ENCODE results near the gene GSC2. TPM values are rescaled to one million over a fixed set of nuclear protein-coding genes. Genes with fewer than 3 reads are reported as not detected.

GSC2 gene
- total and polyA plus RNA-seq, 9 of the 15 experiments (the other 6 are each of a cell fraction or from before 2014, with no cell fraction given), result not detected

DNA sequence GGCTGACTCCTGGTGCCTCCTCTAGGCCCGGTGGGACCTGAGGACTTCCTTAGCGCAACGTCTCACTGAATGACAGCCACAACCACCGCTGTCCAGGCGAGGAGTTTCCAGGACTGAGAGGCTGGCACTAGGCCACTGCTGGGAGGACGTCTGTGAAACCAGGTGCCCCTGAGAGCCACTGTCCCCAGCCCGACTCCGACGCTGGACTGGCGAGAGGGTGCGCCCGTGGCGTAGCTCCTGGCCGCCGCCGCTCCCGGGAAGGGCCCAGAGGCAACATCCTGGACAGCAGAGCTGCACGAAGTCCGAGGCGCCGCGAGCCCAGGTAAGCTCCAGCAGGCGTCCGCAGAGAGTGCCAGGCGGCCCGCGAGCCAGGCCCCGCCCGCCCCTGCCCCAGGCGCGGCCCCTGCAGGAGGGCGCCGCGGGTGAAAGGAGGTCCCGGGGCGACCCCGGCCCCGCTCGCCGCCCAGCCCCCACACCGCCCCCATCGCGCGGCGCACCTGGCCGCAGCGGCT is 28.4 kb downstream of the GSC2 start (continued):
- TF ChIP-seq, protein P1, sequence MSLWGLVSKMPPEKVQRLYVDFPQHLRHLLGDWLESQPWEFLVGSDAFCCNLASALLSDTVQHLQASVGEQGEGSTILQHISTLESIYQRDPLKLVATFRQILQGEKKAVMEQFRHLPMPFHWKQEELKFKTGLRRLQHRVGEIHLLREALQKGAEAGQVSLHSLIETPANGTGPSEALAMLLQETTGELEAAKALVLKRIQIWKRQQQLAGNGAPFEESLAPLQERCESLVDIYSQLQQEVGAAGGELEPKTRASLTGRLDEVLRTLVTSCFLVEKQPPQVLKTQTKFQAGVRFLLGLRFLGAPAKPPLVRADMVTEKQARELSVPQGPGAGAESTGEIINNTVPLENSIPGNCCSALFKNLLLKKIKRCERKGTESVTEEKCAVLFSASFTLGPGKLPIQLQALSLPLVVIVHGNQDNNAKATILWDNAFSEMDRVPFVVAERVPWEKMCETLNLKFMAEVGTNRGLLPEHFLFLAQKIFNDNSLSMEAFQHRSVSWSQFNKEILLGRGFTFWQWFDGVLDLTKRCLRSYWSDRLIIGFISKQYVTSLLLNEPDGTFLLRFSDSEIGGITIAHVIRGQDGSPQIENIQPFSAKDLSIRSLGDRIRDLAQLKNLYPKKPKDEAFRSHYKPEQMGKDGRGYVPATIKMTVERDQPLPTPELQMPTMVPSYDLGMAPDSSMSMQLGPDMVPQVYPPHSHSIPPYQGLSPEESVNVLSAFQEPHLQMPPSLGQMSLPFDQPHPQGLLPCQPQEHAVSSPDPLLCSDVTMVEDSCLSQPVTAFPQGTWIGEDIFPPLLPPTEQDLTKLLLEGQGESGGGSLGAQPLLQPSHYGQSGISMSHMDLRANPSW (CRISPR knock-in tag; IDR thresholded peaks at IDR 0.05), result peak; percentile 95
- no peak for TF ChIP-seq NCOR1 (IDR thresholded peaks at IDR 0.05)
- TF ChIP-seq KLF13 (tag; IDR thresholded peaks at IDR 0.05; ENCODE audit: borderline replicate concordance, low read depth), result no peak
- no peak for TF ChIP-seq NBN (IDR thresholded peaks at IDR 0.05; ENCODE audit: low read depth)
- TF ChIP-seq, protein P2, sequence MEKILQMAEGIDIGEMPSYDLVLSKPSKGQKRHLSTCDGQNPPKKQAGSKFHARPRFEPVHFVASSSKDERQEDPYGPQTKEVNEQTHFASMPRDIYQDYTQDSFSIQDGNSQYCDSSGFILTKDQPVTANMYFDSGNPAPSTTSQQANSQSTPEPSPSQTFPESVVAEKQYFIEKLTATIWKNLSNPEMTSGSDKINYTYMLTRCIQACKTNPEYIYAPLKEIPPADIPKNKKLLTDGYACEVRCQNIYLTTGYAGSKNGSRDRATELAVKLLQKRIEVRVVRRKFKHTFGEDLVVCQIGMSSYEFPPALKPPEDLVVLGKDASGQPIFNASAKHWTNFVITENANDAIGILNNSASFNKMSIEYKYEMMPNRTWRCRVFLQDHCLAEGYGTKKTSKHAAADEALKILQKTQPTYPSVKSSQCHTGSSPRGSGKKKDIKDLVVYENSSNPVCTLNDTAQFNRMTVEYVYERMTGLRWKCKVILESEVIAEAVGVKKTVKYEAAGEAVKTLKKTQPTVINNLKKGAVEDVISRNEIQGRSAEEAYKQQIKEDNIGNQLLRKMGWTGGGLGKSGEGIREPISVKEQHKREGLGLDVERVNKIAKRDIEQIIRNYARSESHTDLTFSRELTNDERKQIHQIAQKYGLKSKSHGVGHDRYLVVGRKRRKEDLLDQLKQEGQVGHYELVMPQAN (IDR thresholded peaks at IDR 0.05; ENCODE audit: borderline replicate concordance), result peak; percentile 87
- TF ChIP-seq TARDBP (IDR thresholded peaks at IDR 0.05), result no peak
- TF ChIP-seq HDAC2 (IDR thresholded peaks at IDR 0.05), result peak; percentile 76
- no peak for TF ChIP-seq RBM22 (IDR thresholded peaks at IDR 0.05; ENCODE audit: low read depth, low read length, poor library complexity, severe bottlenecking)
- no peak for TF ChIP-seq ZNF140 (CRISPR knock-in tag; IDR thresholded peaks at IDR 0.05)
- TF ChIP-seq, protein P3, sequence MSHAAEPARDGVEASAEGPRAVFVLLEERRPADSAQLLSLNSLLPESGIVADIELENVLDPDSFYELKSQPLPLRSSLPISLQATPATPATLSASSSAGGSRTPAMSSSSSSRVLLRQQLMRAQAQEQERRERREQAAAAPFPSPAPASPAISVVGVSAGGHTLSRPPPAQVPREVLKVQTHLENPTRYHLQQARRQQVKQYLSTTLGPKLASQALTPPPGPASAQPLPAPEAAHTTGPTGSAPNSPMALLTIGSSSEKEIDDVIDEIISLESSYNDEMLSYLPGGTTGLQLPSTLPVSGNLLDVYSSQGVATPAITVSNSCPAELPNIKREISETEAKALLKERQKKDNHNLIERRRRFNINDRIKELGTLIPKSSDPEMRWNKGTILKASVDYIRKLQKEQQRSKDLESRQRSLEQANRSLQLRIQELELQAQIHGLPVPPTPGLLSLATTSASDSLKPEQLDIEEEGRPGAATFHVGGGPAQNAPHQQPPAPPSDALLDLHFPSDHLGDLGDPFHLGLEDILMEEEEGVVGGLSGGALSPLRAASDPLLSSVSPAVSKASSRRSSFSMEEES (CRISPR knock-in tag; IDR thresholded peaks at IDR 0.05), result no peak
- no peak for TF ChIP-seq NFE2 (IDR thresholded peaks at IDR 0.05; ENCODE audit: low read depth)
- TF ChIP-seq, protein P4, sequence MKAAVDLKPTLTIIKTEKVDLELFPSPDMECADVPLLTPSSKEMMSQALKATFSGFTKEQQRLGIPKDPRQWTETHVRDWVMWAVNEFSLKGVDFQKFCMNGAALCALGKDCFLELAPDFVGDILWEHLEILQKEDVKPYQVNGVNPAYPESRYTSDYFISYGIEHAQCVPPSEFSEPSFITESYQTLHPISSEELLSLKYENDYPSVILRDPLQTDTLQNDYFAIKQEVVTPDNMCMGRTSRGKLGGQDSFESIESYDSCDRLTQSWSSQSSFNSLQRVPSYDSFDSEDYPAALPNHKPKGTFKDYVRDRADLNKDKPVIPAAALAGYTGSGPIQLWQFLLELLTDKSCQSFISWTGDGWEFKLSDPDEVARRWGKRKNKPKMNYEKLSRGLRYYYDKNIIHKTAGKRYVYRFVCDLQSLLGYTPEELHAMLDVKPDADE (conservative IDR thresholded peaks at IDR 0.05; ENCODE audit: control insufficient read depth, low read depth, low read length), result no peak; the same call in 1 of the 2 replicates
- TF ChIP-seq CBX2 (IDR thresholded peaks at IDR 0.05; ENCODE audit: insufficient read depth, low read length, poor library complexity, severe bottlenecking), result no peak
- TF ChIP-seq NFIC (IDR thresholded peaks at IDR 0.05), result peak; percentile 9; the same call in 1 of the 2 replicates
- TF ChIP-seq SIN3B (IDR thresholded peaks at IDR 0.05; ENCODE audit: low read depth), result no peak
- no peak for TF ChIP-seq SUPT5H (IDR thresholded peaks at IDR 0.05)
- no peak for TF ChIP-seq CCNT2 (IDR thresholded peaks at IDR 0.05; ENCODE audit: borderline replicate concordance, extremely low read depth, insufficient read length, low read depth, low read length)
- TF ChIP-seq, protein P5, sequence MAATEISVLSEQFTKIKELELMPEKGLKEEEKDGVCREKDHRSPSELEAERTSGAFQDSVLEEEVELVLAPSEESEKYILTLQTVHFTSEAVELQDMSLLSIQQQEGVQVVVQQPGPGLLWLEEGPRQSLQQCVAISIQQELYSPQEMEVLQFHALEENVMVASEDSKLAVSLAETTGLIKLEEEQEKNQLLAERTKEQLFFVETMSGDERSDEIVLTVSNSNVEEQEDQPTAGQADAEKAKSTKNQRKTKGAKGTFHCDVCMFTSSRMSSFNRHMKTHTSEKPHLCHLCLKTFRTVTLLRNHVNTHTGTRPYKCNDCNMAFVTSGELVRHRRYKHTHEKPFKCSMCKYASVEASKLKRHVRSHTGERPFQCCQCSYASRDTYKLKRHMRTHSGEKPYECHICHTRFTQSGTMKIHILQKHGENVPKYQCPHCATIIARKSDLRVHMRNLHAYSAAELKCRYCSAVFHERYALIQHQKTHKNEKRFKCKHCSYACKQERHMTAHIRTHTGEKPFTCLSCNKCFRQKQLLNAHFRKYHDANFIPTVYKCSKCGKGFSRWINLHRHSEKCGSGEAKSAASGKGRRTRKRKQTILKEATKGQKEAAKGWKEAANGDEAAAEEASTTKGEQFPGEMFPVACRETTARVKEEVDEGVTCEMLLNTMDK (IDR thresholded peaks at IDR 0.05; ENCODE audit: borderline replicate concordance, insufficient read depth, low read depth, low read length, poor library complexity, severe bottlenecking), result peak; percentile 30

All from K562 (cell line).